PC-3 (cell line): ENCODE measurements around the gene DENND5B. TPM values are rescaled to one million over a fixed set of nuclear protein-coding genes. Genes with fewer than 3 reads are reported as not detected.

ENCODE experiments used
- ATAC-seq: fragments of 200-7000 bp; cut with Tn5 transposase; 2 replicates; pipeline ENCODE4 v1.9.1; 2020; ENCODE audit warnings: mild to moderate bottlenecking, moderate library complexity
- BruUV-seq: library from RNA; stranded (reverse); fragments of 400-500 nt; replicated peaks from 2 replicates; lab custom pipeline; 2021; lab: Mats Ljungman, UMichigan
- CTCF ChIA-PET: fragments of 300-600 bp; sonication (Branson Sonifier 250); formaldehyde crosslinking; loops from one replicate; lab custom pipeline; 2022; ENCODE audit warnings: antibody characterized with exemption; lab: Charles Lee
- POLR2A ChIA-PET: fragments of 300-600 bp; sonication (Branson Sonifier 250); formaldehyde crosslinking; loops from one replicate; lab custom pipeline; 2022; ENCODE audit warnings: antibody characterized with exemption; ENCODE audit not compliant: unreplicated experiment; lab: Charles Lee
- DNase-seq: peaks from one replicate; pipeline ENCODE4 v3.0.0-alpha.2; 2015
- H2AFZ ChIP-seq: fragments of 300-600 bp; sonication (generic); 2 replicates; pipeline ENCODE4 v1.6.0; 2016; ENCODE audit warnings: antibody characterized with exemption, low read length
- H3F3A ChIP-seq: fragments of 300-600 bp; sonication (generic); one replicate; pipeline ENCODE4 v1.6.0; 2017; ENCODE audit warnings: antibody characterized with exemption, low read length, control low read depth, mild to moderate bottlenecking; ENCODE audit not compliant: unreplicated experiment
- H3K27ac ChIP-seq: fragments of 300-600 bp; sonication (generic); 2 replicates; pipeline ENCODE4 v1.5.1; 2016; ENCODE audit warnings: mild to moderate bottlenecking, low read length
- H3K27me3 ChIP-seq: fragments of 300-600 bp; sonication (generic); 2 replicates; pipeline ENCODE4 v1.6.1; 2016; ENCODE audit warnings: low read length, mixed read lengths
- H3K36me3 ChIP-seq: fragments of 300-600 bp; sonication (generic); 2 replicates; pipeline ENCODE4 v1.6.1; 2016; ENCODE audit warnings: low read depth, mixed run types, low read length, mixed read lengths
- H3K4me1 ChIP-seq: fragments of 300-600 bp; sonication (generic); 2 replicates; pipeline ENCODE4 v1.5.1; 2016; ENCODE audit warnings: low read length; ENCODE audit not compliant: insufficient read depth
- H3K4me2 ChIP-seq: fragments of 300-600 bp; sonication (generic); 2 replicates; pipeline ENCODE4 v1.6.0; 2016; ENCODE audit warnings: low read length
- H3K4me3 ChIP-seq: fragments of 300-600 bp; sonication (generic); 2 replicates; pipeline ENCODE4 v1.5.1; 2016; ENCODE audit warnings: mild to moderate bottlenecking, low read length, mixed read lengths
- H3K79me2 ChIP-seq: fragments of 300-600 bp; sonication (generic); 2 replicates; pipeline ENCODE4 v1.6.1; 2017; ENCODE audit warnings: low read length, mixed read lengths
- H3K9ac ChIP-seq: fragments of 300-600 bp; sonication (generic); 2 replicates; pipeline ENCODE4 v1.6.0; 2016; ENCODE audit warnings: mild to moderate bottlenecking, low read length
- H3K9me2 ChIP-seq: fragments of 300-600 bp; sonication (generic); replicated peaks from 2 replicates; pipeline ENCODE4 v1.6.1; 2016; ENCODE audit warnings: mixed run types, low read length, mixed read lengths
- H3K9me3 ChIP-seq: fragments of 300-600 bp; sonication (generic); 2 replicates; pipeline ENCODE4 v1.6.1; 2016; ENCODE audit warnings: low read length, mixed read lengths
- H4K20me1 ChIP-seq: fragments of 300-600 bp; sonication (generic); 2 replicates; pipeline ENCODE4 v1.6.1; 2016; ENCODE audit warnings: low read length, mixed read lengths
- CTCF ChIP-seq: fragments of 300-600 bp; sonication (generic); conservative IDR thresholded peaks from 2 replicates; pipeline ENCODE4 v1.5.1; 2017; ENCODE audit warnings: antibody characterized with exemption, low read depth, mild to moderate bottlenecking, low read length
- EZH2 ChIP-seq: fragments of 300-600 bp; sonication (generic); IDR thresholded peaks from one replicate; pipeline ENCODE4 v1.6.1; 2017; ENCODE audit warnings: antibody characterized with exemption, mild to moderate bottlenecking, low read length; ENCODE audit not compliant: unreplicated experiment
- EZH2phosphoT487 ChIP-seq: fragments of 300-600 bp; sonication (generic); IDR thresholded peaks from 2 replicates; pipeline ENCODE4 v1.6.1; 2018; ENCODE audit warnings: mild to moderate bottlenecking, antibody characterized with exemption, low read length, borderline replicate concordance
- intact Hi-C: fragments of 100-400 bp; cut with micrococcal nuclease; formaldehyde crosslinking; loops from 2 replicates; pipeline ENCODE4 v1.9.0; 2023
- total RNA-seq: library from RNA; depleted of rRNA; stranded (reverse); fragments of >200 nt; gene quantifications from 2 replicates; pipeline ENCODE4 v1.2.3, GENCODE V29; 2014; rRNA removed

The DENND5B gene
- total RNA-seq, 1 experiment from 2014 or later, result 4.2 TPM

- Histone ChIP-seq H3K36me3 (no peaks in the 10 kb centered on the region), H3F3A (no peaks in the 10 kb centered on the region), H3K4me3 (no peak overlapping the region), H3K27me3 (no peaks in the 10 kb centered on the region), H3K9ac (no peak overlapping the region), H3K9me2 (no peaks in the 10 kb centered on the region), H2AFZ (no peak overlapping the region), H3K4me1 (no peaks in the 10 kb centered on the region; the same call in 1 of the 2 replicates), H3K4me2 (no peak overlapping the region), H3K27ac (no peak overlapping the region), H4K20me1 (no peaks in the 10 kb centered on the region), H3K79me2 (no peaks in the 10 kb centered on the region), H3K9me3 (no peaks in the 10 kb centered on the region)
- ATAC-seq, result no peak
- ChIA-PET POLR2A (no interaction called here), CTCF (no interaction called here)
- BruUV-seq, result no TSS peak
- DNase-seq, result peak; percentile 56
- no peak for TF ChIP-seq EZH2
- no peak for TF ChIP-seq EZH2phosphoT487
- no peak for TF ChIP-seq CTCF
- intact Hi-C loops, result no loop called here
These were observed 250.9 kb downstream of the DENND5B start for GRCh38 chr12:31339831-31340622.

- intact Hi-C loops, result no loop called here
- BruUV-seq, result no TSS peak
- POLR2A ChIA-PET, result no interaction called here
These were observed 253.0 kb downstream of the DENND5B start for GRCh38 chr12:31337952-31338351.

More at GRCh38 chr12:31337952-31338351, 253.0 kb downstream of the DENND5B start:
- Histone ChIP-seq H4K20me1 (no peaks in the 10 kb centered on the region), H3K9me2 (no peaks in the 10 kb centered on the region), H3K27ac (no peak overlapping the region), H3K4me2 (no peak overlapping the region), H3K27me3 (no peaks in the 10 kb centered on the region), H3K36me3 (no peaks in the 10 kb centered on the region), H3K9me3 (no peaks in the 10 kb centered on the region), H3F3A (no peaks in the 10 kb centered on the region), H2AFZ (no peak overlapping the region), H3K9ac (no peak overlapping the region), H3K79me2 (no peaks in the 10 kb centered on the region), H3K4me1 (no peaks in the 10 kb centered on the region; the same call in 1 of the 2 replicates), H3K4me3 (no peak overlapping the region)
- CTCF ChIA-PET, result no interaction called here
- DNase-seq (no peak), ATAC-seq (no peak)
- TF ChIP-seq EZH2 (no peak), EZH2phosphoT487 (no peak), CTCF (no peak)

Other genes starting within 250 kb of the DENND5B start
- 0.52 and 0.58 TPM in 2 replicates for gene ETFBKMT, start 68.6 kb upstream of the DENND5B start, total RNA-seq
- gene AMN1, start 137.9 kb upstream of the DENND5B start, total RNA-seq, result 2.1 and 3.9 TPM in 2 replicates